Activated CD8-positive, alpha-beta memory T cell treated with anti-CD3 and anti-CD28 coated beads, Interleukin-2, amount 10 ng/mL, durations not matched to agents 7 days and 5 days (primary cell): ENCODE data around the gene PPP3R1. TPM values are rescaled to one million over a fixed set of nuclear protein-coding genes. Genes with fewer than 3 reads are reported as not detected.

Experiments used
- ATAC-seq: fragments of 150-1000 bp; cut with Tn5 transposase; one replicate; pipeline ENCODE4 v1.10.0; 2021; ENCODE audit warnings: moderate library complexity
- CTCF ChIA-PET: fragments of 350-600 bp; sonication (Branson Sonifier 250); formaldehyde crosslinking; loops from one replicate; lab custom pipeline; 2021; ENCODE audit warnings: antibody characterized with exemption; lab: Charles Lee
- DNase-seq: peaks from one replicate; pipeline ENCODE4 v3.0.0-alpha.2; 2020
- H3K27ac Mint-ChIP-seq: one replicate; pipeline ENCODE4 v1.8.0; 2021; ENCODE audit warnings: mild to moderate bottlenecking, mixed read lengths
- H3K27me3 Mint-ChIP-seq: one replicate; pipeline ENCODE4 v1.8.0; 2021; ENCODE audit warnings: mixed read lengths
- H3K36me3 Mint-ChIP-seq: one replicate; pipeline ENCODE4 v1.8.0; 2021; ENCODE audit warnings: mild to moderate bottlenecking, mixed read lengths
- H3K4me1 Mint-ChIP-seq: one replicate; pipeline ENCODE4 v1.8.0; 2021; ENCODE audit warnings: mixed read lengths
- H3K4me3 Mint-ChIP-seq: one replicate; pipeline ENCODE4 v1.8.0; 2021; ENCODE audit warnings: mild to moderate bottlenecking, moderate library complexity, mixed read lengths
- H3K9me3 Mint-ChIP-seq: one replicate; pipeline ENCODE4 v1.8.0; 2022; ENCODE audit warnings: low read depth, mixed read lengths
- total RNA-seq, 2 experiments: library from RNA; stranded (reverse); gene quantifications; one replicate each; pipeline ENCODE4 v1.2.3, GENCODE V29; 2021

Gene PPP3R1
- total RNA-seq, 2 experiments from 2014 or later: 58.6 to 86.4 TPM

GRCh38 chr2:68282811-68283418 lies 30.6 kb upstream of the PPP3R1 start:
- Mint-ChIP-seq H3K4me1 (peaks cover 9% of the 10 kb centered on the region), H3K36me3 (no peaks in the 10 kb centered on the region), H3K4me3 (no peak overlapping the region), H3K27ac (no peak overlapping the region), H3K9me3 (no peaks in the 10 kb centered on the region), H3K27me3 (peaks cover 43% of the 10 kb centered on the region)
- ATAC-seq (peak; percentile 58), DNase-seq (no peak)
- CTCF ChIA-PET: interaction anchor here (0.5 to 5.8 kb wide), 17 partner anchors 8 to 169 kb away, joined by 3 to 55 read pairs (median 4); no protein-coding TSS in a partner anchor

- Mint-ChIP-seq H3K4me3 (no peak overlapping the region), H3K4me1 (peaks cover 9% of the 10 kb centered on the region), H3K27ac (no peak overlapping the region), H3K36me3 (no peaks in the 10 kb centered on the region), H3K9me3 (no peaks in the 10 kb centered on the region), H3K27me3 (peaks cover 32% of the 10 kb centered on the region)
- ATAC-seq (no peak), DNase-seq (no peak)
- CTCF ChIA-PET: interaction anchor here (0.8 to 1.9 kb wide), 2 partner anchors 85 to 159 kb away, joined by 4 to 9 read pairs; no protein-coding TSS in a partner anchor
Measured at GRCh38 chr2:68280796-68281195, 28.5 kb upstream of the PPP3R1 start.

GRCh38 chr2:68280348-68280747 lies 28.0 kb upstream of the PPP3R1 start:
- H3K9me3 Mint-ChIP-seq: no peaks in the 10 kb centered on the region
- ATAC-seq (no peak), DNase-seq (no peak)
- peaks cover 9% of the 10 kb centered on the region for H3K4me1 Mint-ChIP-seq
- no peak overlapping the region for H3K4me3 Mint-ChIP-seq
- CTCF ChIA-PET: interaction anchor here (0.8 to 1.9 kb wide), 2 partner anchors 84 to 158 kb away, joined by 4 to 9 read pairs; no protein-coding TSS in a partner anchor
- H3K27ac Mint-ChIP-seq: no peak overlapping the region
- peaks cover 32% of the 10 kb centered on the region for H3K27me3 Mint-ChIP-seq
- H3K36me3 Mint-ChIP-seq: no peaks in the 10 kb centered on the region

GRCh38 chr2:68279691-68280090 lies 27.4 kb upstream of the PPP3R1 start:
- Mint-ChIP-seq H3K4me1 (peaks cover 9% of the 10 kb centered on the region), H3K9me3 (no peaks in the 10 kb centered on the region), H3K27me3 (peaks cover 32% of the 10 kb centered on the region), H3K36me3 (no peaks in the 10 kb centered on the region), H3K27ac (no peak overlapping the region), H3K4me3 (no peak overlapping the region)
- DNase-seq (no peak), ATAC-seq (no peak)
- CTCF ChIA-PET: interaction anchor here (0.8 to 1.9 kb wide), 3 partner anchors 8 to 158 kb away, joined by 3 to 9 read pairs (median 4); no protein-coding TSS in a partner anchor

- Mint-ChIP-seq H3K27me3 (peaks cover 38% of the 10 kb centered on the region), H3K36me3 (no peaks in the 10 kb centered on the region), H3K9me3 (no peaks in the 10 kb centered on the region), H3K4me1 (peaks cover 9% of the 10 kb centered on the region), H3K27ac (no peak overlapping the region), H3K4me3 (no peak overlapping the region)
- DNase-seq (no peak), ATAC-seq (no peak)
- CTCF ChIA-PET: no interaction called here
Measured at GRCh38 chr2:68278169-68278568, 25.8 kb upstream of the PPP3R1 start.

GRCh38 chr2:68274022-68274421 lies 21.7 kb upstream of the PPP3R1 start:
- Mint-ChIP-seq H3K36me3 (no peaks in the 10 kb centered on the region), H3K27me3 (peaks cover 36% of the 10 kb centered on the region), H3K4me1 (peaks cover 2% of the 10 kb centered on the region), H3K27ac (no peak overlapping the region), H3K4me3 (no peak overlapping the region), H3K9me3 (no peaks in the 10 kb centered on the region)
- CTCF ChIA-PET: interaction anchor here (1.9 kb wide), 1 partner anchor 9 kb away, joined by 8 read pairs; no protein-coding TSS in a partner anchor
- ATAC-seq: no peak
- DNase-seq: no peak

- H3K36me3 Mint-ChIP-seq: no peaks in the 10 kb centered on the region
- no peak for ATAC-seq
- no peaks in the 10 kb centered on the region for H3K4me1 Mint-ChIP-seq
- DNase-seq: no peak
- no peak overlapping the region for H3K27ac Mint-ChIP-seq
- no peaks in the 10 kb centered on the region for H3K9me3 Mint-ChIP-seq
- peaks cover 35% of the 10 kb centered on the region for H3K27me3 Mint-ChIP-seq
- H3K4me3 Mint-ChIP-seq: no peak overlapping the region
- CTCF ChIA-PET: interaction anchor here (1.7 kb wide), 1 partner anchor 169 kb away, joined by 5 read pairs; no protein-coding TSS in a partner anchor
Measured at GRCh38 chr2:68272246-68272994, 20.1 kb upstream of the PPP3R1 start.

GRCh38 chr2:68266655-68267054 lies 14.3 kb upstream of the PPP3R1 start:
- Mint-ChIP-seq H3K27me3 (peaks cover 15% of the 10 kb centered on the region), H3K4me3 (no peak overlapping the region), H3K4me1 (no peaks in the 10 kb centered on the region), H3K27ac (no peak overlapping the region), H3K9me3 (no peaks in the 10 kb centered on the region), H3K36me3 (no peaks in the 10 kb centered on the region)
- DNase-seq: no peak
- ATAC-seq: no peak
- CTCF ChIA-PET: no interaction called here

GRCh38 chr2:68263632-68264031 lies 11.3 kb upstream of the PPP3R1 start:
- peaks cover 12% of the 10 kb centered on the region for H3K27me3 Mint-ChIP-seq
- no peaks in the 10 kb centered on the region for H3K4me1 Mint-ChIP-seq
- H3K27ac Mint-ChIP-seq: no peak overlapping the region
- CTCF ChIA-PET: interaction anchor here (1.7 kb wide), 1 partner anchor 19 kb away, joined by 6 read pairs; no protein-coding TSS in a partner anchor
- no peak overlapping the region for H3K4me3 Mint-ChIP-seq
- DNase-seq (no peak), ATAC-seq (no peak)
- no peaks in the 10 kb centered on the region for H3K9me3 Mint-ChIP-seq
- no peaks in the 10 kb centered on the region for H3K36me3 Mint-ChIP-seq

GRCh38 chr2:68258851-68259250 lies 6.5 kb upstream of the PPP3R1 start:
- DNase-seq (no peak), ATAC-seq (no peak)
- Mint-ChIP-seq H3K4me3 (no peak overlapping the region), H3K4me1 (peaks cover 23% of the 10 kb centered on the region), H3K9me3 (no peaks in the 10 kb centered on the region), H3K36me3 (no peaks in the 10 kb centered on the region), H3K27me3 (no peaks in the 10 kb centered on the region), H3K27ac (no peak overlapping the region)
- CTCF ChIA-PET: no interaction called here

GRCh38 chr2:68256093-68256450 lies 3.7 kb upstream of the PPP3R1 start:
- H3K4me3 Mint-ChIP-seq: no peak overlapping the region
- CTCF ChIA-PET: interaction anchor here (2.1 kb wide), 1 partner anchor 133 kb away, joined by 8 read pairs; no protein-coding TSS in a partner anchor
- ATAC-seq: no peak
- no peak for DNase-seq
- peaks cover 3% of the 10 kb centered on the region for H3K36me3 Mint-ChIP-seq
- H3K4me1 Mint-ChIP-seq: peaks cover 25% of the 10 kb centered on the region
- H3K27ac Mint-ChIP-seq: no peak overlapping the region
- no peaks in the 10 kb centered on the region for H3K27me3 Mint-ChIP-seq
- no peaks in the 10 kb centered on the region for H3K9me3 Mint-ChIP-seq

GRCh38 chr2:68253219-68254068 lies 1.1 kb upstream of the PPP3R1 start:
- peaks cover 10% of the 10 kb centered on the region for H3K36me3 Mint-ChIP-seq
- H3K9me3 Mint-ChIP-seq: no peaks in the 10 kb centered on the region
- DNase-seq (peak; percentile 65), ATAC-seq (no peak)
- peak overlapping the region; percentile 99 for H3K27ac Mint-ChIP-seq
- CTCF ChIA-PET: interaction anchor here (0.8 to 2.4 kb wide), 7 partner anchors 29 to 461 kb away, joined by 3 to 11 read pairs (median 4); partner anchors contain the start of gene PNO1
- no peaks in the 10 kb centered on the region for H3K27me3 Mint-ChIP-seq
- H3K4me3 Mint-ChIP-seq: peak overlapping the region; percentile 99
- peaks cover 36% of the 10 kb centered on the region for H3K4me1 Mint-ChIP-seq
